DMS153 treated with DMSO at 0.1 percent for 48 hours (cell line): ENCODE results near the gene LDHAL6A.

Experiments
- DNase-seq: peaks from one replicate; lab custom pipeline; 2025; ENCODE audit not compliant: unreplicated experiment; lab: John Stamatoyannopoulos, UW

Gene LDHAL6A

GRCh38 chr11:18490319-18490718 lies 34.7 kb downstream of the LDHAL6A start:
- DNase-seq, result no peak

DNA sequence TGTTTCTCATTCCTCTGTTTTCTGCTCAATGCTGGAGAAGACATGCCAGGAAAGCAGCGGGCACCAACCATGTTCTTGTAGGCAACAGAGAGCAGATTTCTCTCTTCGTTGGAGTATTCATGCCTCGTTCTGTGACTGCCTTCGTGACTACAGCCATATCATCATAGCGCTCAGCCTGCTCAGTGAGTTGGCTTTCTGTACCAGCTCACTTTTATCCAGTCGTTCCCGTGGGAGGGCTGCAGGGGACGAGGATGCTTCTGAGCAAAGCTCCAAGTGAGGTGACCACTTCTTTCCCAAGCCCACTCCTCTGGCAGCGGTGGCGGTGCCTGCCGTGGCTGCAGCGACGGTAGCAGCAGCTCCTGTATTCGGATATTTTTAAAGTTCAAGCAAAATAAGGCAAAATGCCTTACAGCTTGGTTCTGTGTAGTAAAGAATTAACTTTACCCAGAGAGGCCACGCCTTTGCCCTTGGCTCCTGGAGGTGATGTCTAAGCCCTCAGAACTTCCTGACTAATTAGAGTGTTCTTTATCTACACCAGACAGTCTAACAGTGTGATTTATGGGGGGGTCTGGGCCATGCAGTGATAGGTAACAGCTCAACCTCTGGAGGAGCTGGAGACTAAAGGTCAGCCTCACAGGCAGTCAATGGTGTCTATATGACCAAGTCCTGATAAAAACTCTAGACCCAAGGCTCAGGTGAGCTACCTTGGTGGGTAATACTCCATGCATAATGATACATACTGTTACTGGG lies 35.3 kb downstream of the LDHAL6A start:
- no peak for DNase-seq

DNA sequence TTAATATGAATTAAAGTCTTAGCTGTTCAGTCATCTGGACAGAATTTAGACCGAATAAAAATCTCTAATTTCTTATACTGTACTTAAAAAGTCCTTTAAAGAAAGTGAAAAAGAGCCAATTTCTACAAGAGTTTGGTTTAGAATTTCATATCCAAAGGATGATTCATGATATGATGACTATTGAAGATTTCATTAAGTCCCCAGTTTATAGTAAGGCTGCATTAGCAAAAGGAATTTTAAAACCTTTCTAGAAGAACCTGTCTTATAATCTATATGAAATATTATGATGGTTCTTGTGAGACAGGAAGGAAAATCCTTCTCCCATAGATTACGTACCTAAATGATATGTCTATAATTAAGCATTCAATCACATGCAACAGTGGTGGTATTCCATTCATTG lies 36.3 kb downstream of the LDHAL6A start:
- DNase-seq, result no peak

- DNase-seq, result no peak
These were observed 37.2 kb downstream of the LDHAL6A start for GRCh38 chr11:18492888-18493287.

DNA sequence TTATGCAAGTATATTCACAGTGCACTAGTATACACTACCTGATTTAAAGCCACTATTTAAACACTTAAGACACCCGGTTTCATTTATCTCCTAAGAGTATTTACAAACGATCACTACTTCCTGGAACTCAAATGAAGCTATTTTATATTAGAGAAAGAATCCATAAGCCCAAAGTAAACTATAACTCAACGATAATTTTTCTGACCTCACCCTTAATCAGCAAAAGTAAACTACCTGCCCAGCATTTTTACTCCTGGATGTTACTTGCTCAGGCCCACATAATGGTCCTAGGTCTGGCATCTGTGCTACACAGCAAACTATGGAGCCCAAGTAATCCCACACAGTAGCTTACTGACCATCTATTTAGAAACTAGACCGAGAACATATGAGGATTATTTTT lies 37.7 kb downstream of the LDHAL6A start:
- DNase-seq, result no peak

GRCh38 chr11:18495271-18495670 lies 39.6 kb downstream of the LDHAL6A start:
- no peak for DNase-seq

DNA sequence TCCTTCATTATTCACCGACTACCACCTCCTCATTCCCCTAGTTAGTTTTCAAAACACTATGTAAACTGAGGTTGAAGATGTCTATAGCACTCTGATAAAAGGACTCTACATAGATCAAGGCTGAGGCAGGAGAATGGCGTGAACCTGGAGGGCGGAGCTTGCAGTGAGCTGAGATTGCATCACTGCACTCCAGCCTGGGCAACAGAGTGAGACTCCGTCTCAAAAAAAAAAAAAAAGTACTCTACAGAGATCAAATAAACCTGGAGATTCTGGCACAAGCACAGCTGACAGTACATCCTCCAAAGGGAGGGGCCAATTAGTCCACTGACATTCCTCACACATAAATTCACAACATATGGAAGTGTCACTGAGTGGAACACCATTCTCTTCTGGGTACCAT lies 40.0 kb downstream of the LDHAL6A start:
- no peak for DNase-seq

- no peak for DNase-seq
These were observed 42.4 kb downstream of the LDHAL6A start for GRCh38 chr11:18498039-18498438.

DNA sequence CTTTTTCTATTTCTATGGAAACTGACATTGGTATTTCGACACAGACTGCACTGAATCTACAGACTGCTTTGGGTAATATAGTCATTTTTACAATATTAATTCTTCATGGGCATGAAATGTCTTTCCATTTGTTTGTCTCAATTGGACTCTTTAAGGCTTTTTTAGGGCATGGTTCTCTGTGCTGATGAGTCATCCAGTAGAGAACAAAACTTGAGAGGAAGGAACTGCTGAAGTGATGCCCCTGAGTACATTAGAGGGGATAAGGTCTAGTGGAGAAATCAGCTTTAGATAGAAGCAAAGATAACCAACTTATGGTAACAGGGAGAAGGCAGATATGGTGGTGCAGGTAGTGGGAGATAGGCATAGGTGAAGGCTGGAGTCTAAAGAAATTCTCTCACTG lies 46.0 kb downstream of the LDHAL6A start:
- no peak for DNase-seq

- no peak for DNase-seq
These were observed 46.7 kb downstream of the LDHAL6A start for GRCh38 chr11:18502352-18502751.

DNA sequence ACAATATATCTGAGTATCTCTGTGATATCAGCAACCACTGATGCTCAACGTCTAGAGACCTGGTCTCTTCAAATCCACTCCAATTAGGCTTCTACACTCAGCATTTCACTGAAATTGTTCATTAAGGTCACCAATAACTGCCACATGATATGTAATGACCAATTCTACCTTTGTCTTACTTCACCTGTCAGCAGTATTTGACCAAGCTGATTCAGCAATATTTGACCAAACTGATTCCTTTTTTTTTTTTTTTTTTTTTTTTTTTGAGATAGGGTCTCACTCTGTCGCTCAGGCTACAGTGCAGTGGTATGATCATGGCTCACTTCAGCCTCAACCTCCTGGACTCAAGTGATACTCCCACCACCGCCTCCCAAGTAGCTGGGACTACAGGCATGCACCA lies 65.5 kb downstream of the LDHAL6A start:
- no peak for DNase-seq

GRCh38 chr11:18522388-18522787 lies 66.7 kb downstream of the LDHAL6A start:
- no peak for DNase-seq

DNA sequence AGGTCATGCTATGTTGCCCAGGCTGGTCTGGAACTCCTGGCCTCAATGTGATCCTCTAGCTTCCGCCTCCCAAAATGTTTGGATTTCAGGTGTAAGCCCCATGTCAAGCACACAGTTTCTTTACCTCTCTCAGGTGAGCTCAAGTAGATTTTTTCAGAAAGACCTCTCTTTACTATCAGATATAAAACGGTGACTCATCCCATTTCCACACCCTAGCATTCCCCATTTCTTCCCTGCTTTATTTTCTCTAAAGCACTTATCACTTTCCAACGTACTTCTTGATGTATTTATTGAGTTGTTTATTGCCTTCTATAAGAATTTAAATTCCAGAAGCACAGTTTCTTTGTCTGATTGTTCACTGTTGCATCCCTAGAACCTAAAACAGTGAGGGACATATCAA lies 67.4 kb downstream of the LDHAL6A start:
- DNase-seq, result no peak

DNA sequence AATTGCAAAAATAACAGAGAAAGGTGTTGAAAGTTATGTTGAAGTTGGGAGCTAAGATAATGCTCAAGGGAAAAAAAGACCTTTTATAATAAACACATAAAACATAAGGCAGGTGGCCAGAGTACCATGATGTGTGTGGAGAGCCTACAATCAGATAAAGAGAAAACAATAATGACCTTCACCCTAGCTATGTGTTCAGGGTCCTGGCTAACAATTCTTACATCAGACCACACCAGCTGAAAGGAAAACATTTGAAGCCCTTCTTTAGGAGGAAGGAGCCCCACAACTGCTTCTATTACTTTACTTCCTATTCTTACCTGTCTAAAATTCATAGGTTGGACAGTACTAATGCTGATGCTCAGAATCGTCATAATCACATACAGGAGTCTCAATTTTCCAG lies 68.6 kb downstream of the LDHAL6A start:
- DNase-seq, result no peak

GRCh38 chr11:18526130-18526520 lies 70.5 kb downstream of the LDHAL6A start:
- DNase-seq, result no peak

DNA sequence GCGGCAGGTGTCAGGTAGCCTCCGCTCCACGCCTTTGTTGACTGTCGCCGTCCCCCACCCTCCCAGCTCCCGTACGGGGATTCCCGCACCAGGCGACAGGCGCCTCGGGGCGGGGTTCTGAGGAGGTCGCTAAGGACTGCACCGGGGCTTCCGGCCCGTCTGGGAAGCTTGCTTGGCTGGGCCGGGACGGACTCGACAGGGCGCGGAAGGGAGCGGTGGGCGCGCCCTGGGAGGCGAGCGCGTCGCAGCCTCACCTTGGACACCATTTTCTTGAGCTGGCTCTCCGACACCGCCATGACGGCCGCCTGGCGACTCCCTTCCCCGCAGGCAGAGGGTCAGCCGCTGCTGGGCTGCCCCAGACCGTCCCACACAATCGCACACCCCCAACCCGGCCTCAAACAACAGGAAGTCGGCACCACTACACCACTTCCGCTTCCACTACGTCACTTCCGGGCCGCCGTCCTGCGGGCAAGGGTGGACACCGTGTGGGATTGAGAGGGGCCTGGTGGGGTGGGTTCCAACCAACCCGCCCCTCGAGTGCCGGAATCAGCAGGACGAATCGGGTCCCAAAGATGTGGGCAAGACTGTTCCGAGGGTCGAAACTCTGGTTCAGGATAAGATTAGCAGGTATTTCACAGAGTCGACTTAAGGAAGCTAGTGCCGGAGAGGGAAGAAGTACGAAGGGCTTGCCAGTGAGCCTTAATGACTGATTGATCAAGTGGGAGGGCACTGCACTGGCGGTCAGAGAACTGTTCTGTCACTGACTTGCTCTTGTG lies 71.1 kb downstream of the LDHAL6A start, which contains the start of gene TSG101:
Gene TSG101 (minus strand): TSS at position 422 of the 776 bp plus-strand sequence. CDS start 126 bp downstream, at position 296.
- peak; percentile 78 for DNase-seq

- no peak for DNase-seq
These were observed 71.9 kb downstream of the LDHAL6A start for GRCh38 chr11:18527512-18527911.
